HEK293 (cell line): ENCODE data around the gene HARS1.

ENCODE experiments used
- BCL6B ChIP-seq: fragments of 450-650 bp; formaldehyde crosslinking; IDR thresholded peaks from 2 replicates; pipeline ENCODE4 v1.5.1; 2017; ENCODE audit warnings: missing biosample characterization, missing genetic modification characterization
- GFI1B ChIP-seq: fragments of 450-650 bp; formaldehyde crosslinking; IDR thresholded peaks from 2 replicates; pipeline ENCODE4 v1.5.1; 2016; ENCODE audit warnings: missing biosample characterization, missing genetic modification characterization
- HOXA7 ChIP-seq: sonication (generic); formaldehyde crosslinking; IDR thresholded peaks from 2 replicates; pipeline ENCODE4 v1.8.1; 2022; ENCODE audit warnings: missing genetic modification reagents, borderline replicate concordance
- KLF1 ChIP-seq: fragments of 450-650 bp; formaldehyde crosslinking; IDR thresholded peaks from 2 replicates; pipeline ENCODE4 v1.5.1; 2016; ENCODE audit warnings: missing biosample characterization, missing genetic modification characterization
- MEIS1 ChIP-seq: sonication (generic); formaldehyde crosslinking; IDR thresholded peaks from 2 replicates; pipeline ENCODE4 v1.8.1; 2022; ENCODE audit warnings: missing genetic modification reagents, mild to moderate bottlenecking, borderline replicate concordance
- REPIN1 ChIP-seq: fragments of 450-650 bp; formaldehyde crosslinking; IDR thresholded peaks from 2 replicates; pipeline ENCODE4 v1.5.1; 2017; ENCODE audit warnings: missing biosample characterization, missing genetic modification characterization, low read depth
- WT1 ChIP-seq: fragments of 450-650 bp; formaldehyde crosslinking; IDR thresholded peaks from 2 replicates; pipeline ENCODE4 v1.5.1; 2016; ENCODE audit warnings: missing biosample characterization, missing genetic modification characterization
- YY1 ChIP-seq: fragments of 450-650 bp; formaldehyde crosslinking; IDR thresholded peaks from 2 replicates; pipeline ENCODE4 v1.5.1; 2018; ENCODE audit warnings: missing biosample characterization, missing genetic modification characterization
- ZBTB11 ChIP-seq: fragments of 450-650 bp; formaldehyde crosslinking; conservative IDR thresholded peaks from 2 replicates; pipeline ENCODE4 v1.5.1; 2016; ENCODE audit warnings: low read depth, missing biosample characterization, missing genetic modification characterization
- ZBTB48 ChIP-seq: fragments of 450-650 bp; formaldehyde crosslinking; IDR thresholded peaks from 2 replicates; pipeline ENCODE4 v1.5.1; 2016; ENCODE audit warnings: missing biosample characterization, missing genetic modification characterization
- ZBTB49 ChIP-seq: fragments of 450-650 bp; formaldehyde crosslinking; IDR thresholded peaks from 2 replicates; pipeline ENCODE4 v1.5.1; 2016; ENCODE audit warnings: missing biosample characterization, missing genetic modification characterization, low read depth
- ZBTB6 ChIP-seq: fragments of 450-650 bp; formaldehyde crosslinking; IDR thresholded peaks from 2 replicates; pipeline ENCODE4 v1.5.1; 2017; ENCODE audit warnings: missing biosample characterization, missing genetic modification characterization
- ZNF10 ChIP-seq: fragments of 450-650 bp; formaldehyde crosslinking; IDR thresholded peaks from 2 replicates; pipeline ENCODE4 v1.5.1; 2017; ENCODE audit warnings: missing biosample characterization, missing genetic modification characterization
- ZNF114 ChIP-seq: fragments of 450-650 bp; formaldehyde crosslinking; IDR thresholded peaks from 2 replicates; pipeline ENCODE4 v1.5.0; 2017; ENCODE audit warnings: missing biosample characterization, missing genetic modification characterization
- ZNF132 ChIP-seq: fragments of 450-650 bp; formaldehyde crosslinking; IDR thresholded peaks from 2 replicates; pipeline ENCODE4 v1.5.1; 2017; ENCODE audit warnings: missing biosample characterization, missing genetic modification characterization, borderline replicate concordance
- ZNF248 ChIP-seq: fragments of 450-650 bp; formaldehyde crosslinking; IDR thresholded peaks from 2 replicates; pipeline ENCODE4 v1.5.1; 2017; ENCODE audit warnings: missing biosample characterization, missing genetic modification characterization
- ZNF266 ChIP-seq: fragments of 450-650 bp; formaldehyde crosslinking; IDR thresholded peaks from 2 replicates; pipeline ENCODE4 v1.5.1; 2016; ENCODE audit warnings: missing biosample characterization, missing genetic modification characterization, low read depth
- ZNF274 ChIP-seq, 2 experiments: fragments of 200-500 bp in 1 of 2; fragments of 450-650 bp in 1 of 2; sonication (Bioruptor generic) in 1 of 2; formaldehyde crosslinking in 1 of 2; IDR thresholded peaks; 2 replicates each; pipeline versions ENCODE4 v1.5.1 to v1.6.1; 2014 to 2016; ENCODE audit warnings: borderline replicate concordance in 1 of 2, inconsistent platforms in 1 of 2, low read length in 1 of 2, missing biosample characterization in 1 of 2, missing genetic modification characterization in 1 of 2
- ZNF394 ChIP-seq: fragments of 450-650 bp; formaldehyde crosslinking; IDR thresholded peaks from 2 replicates; pipeline ENCODE4 v1.5.1; 2016; ENCODE audit warnings: missing biosample characterization, missing genetic modification characterization, mild to moderate bottlenecking, moderate library complexity, borderline replicate concordance
- ZNF404 ChIP-seq: fragments of 450-650 bp; formaldehyde crosslinking; IDR thresholded peaks from 2 replicates; pipeline ENCODE4 v1.5.1; 2017; ENCODE audit warnings: missing biosample characterization, missing genetic modification characterization
- ZNF416 ChIP-seq: fragments of 450-650 bp; formaldehyde crosslinking; IDR thresholded peaks from 2 replicates; pipeline ENCODE4 v1.5.1; 2016; ENCODE audit warnings: missing biosample characterization, missing genetic modification characterization
- ZNF433 ChIP-seq: fragments of 450-650 bp; formaldehyde crosslinking; IDR thresholded peaks from 2 replicates; pipeline ENCODE4 v1.5.1; 2016; ENCODE audit warnings: missing biosample characterization, missing genetic modification characterization, low read depth
- ZNF555 ChIP-seq: fragments of 450-650 bp; formaldehyde crosslinking; conservative IDR thresholded peaks from 2 replicates; pipeline ENCODE4 v1.5.1; 2017; ENCODE audit warnings: missing biosample characterization, mild to moderate bottlenecking, missing genetic modification characterization, inconsistent platforms
- ZNF626 ChIP-seq: fragments of 450-650 bp; sonication (Bioruptor Pico); formaldehyde crosslinking; IDR thresholded peaks from 2 replicates; pipeline ENCODE4 v1.5.1; 2018; ENCODE audit warnings: missing biosample characterization, missing genetic modification characterization, inconsistent platforms
- ZNF670 ChIP-seq: fragments of 450-650 bp; formaldehyde crosslinking; IDR thresholded peaks from 2 replicates; pipeline ENCODE4 v1.5.1; 2016; ENCODE audit warnings: missing biosample characterization, missing genetic modification characterization, low read depth
- ZNF701 ChIP-seq: fragments of 450-650 bp; formaldehyde crosslinking; IDR thresholded peaks from 2 replicates; pipeline ENCODE4 v1.5.1; 2016; ENCODE audit warnings: missing biosample characterization, missing genetic modification characterization
- ZNF747 ChIP-seq: fragments of 450-650 bp; formaldehyde crosslinking; IDR thresholded peaks from 2 replicates; pipeline ENCODE4 v1.5.1; 2016; ENCODE audit warnings: missing biosample characterization, missing genetic modification characterization
- ZNF777 ChIP-seq: fragments of 450-650 bp; formaldehyde crosslinking; IDR thresholded peaks from 2 replicates; pipeline ENCODE4 v1.5.1; 2017; ENCODE audit warnings: missing biosample characterization, missing genetic modification characterization, borderline replicate concordance
- ZSCAN4 ChIP-seq: fragments of 450-650 bp; formaldehyde crosslinking; IDR thresholded peaks from 2 replicates; pipeline ENCODE4 v1.5.1; 2017; ENCODE audit warnings: missing biosample characterization, missing genetic modification characterization
- ZXDB ChIP-seq: fragments of 450-650 bp; formaldehyde crosslinking; IDR thresholded peaks from 2 replicates; pipeline ENCODE4 v1.5.1; 2016; ENCODE audit warnings: missing biosample characterization, missing genetic modification characterization

The HARS1 gene

GRCh38 chr5:140664359-140665119, 26.6 kb downstream of the HARS1 start, which contains the start of gene WDR55 (continued):
- TF ChIP-seq KLF1 (tag by site-specific recombination), result peak; percentile 63
- TF ChIP-seq ZNF248 (tag by site-specific recombination), result no peak
- TF ChIP-seq ZNF132, result no peak
- TF ChIP-seq ZNF670 (tag by site-specific recombination), result no peak
- 0 out of 2 replicates have a peak, but pooled peaks have one; percentile 11 for TF ChIP-seq GFI1B
- TF ChIP-seq ZNF114, result no peak
- peak; percentile 62; the same call in 1 of the 2 replicates for TF ChIP-seq ZXDB (tag by site-specific recombination)
- peak; percentile 16; the same call in 1 of the 2 replicates for TF ChIP-seq YY1 (tag by site-specific recombination)
- no peak for TF ChIP-seq WT1 (tag by site-specific recombination)
- TF ChIP-seq ZBTB49, result no peak
- 0 out of 2 replicates have a peak, but pooled peaks have one; percentile 11 for TF ChIP-seq ZBTB6 (tag by site-specific recombination)
- TF ChIP-seq ZSCAN4 (tag by site-specific recombination), result 0 out of 2 replicates have a peak, but pooled peaks have one; percentile 24
- no peak for TF ChIP-seq ZNF747 (tag by site-specific recombination)
- TF ChIP-seq ZNF394, result peak; percentile 94
- TF ChIP-seq ZNF266, result no peak
- TF ChIP-seq ZNF416 (tag by site-specific recombination), result no peak
- no peak for TF ChIP-seq MEIS1 (CRISPR knock-in tag)
- no peak for TF ChIP-seq ZNF555 (tag by site-specific recombination)
- TF ChIP-seq REPIN1 (tag by site-specific recombination), result no peak
- peak; percentile 98 for TF ChIP-seq ZBTB11 (tag by site-specific recombination)
- TF ChIP-seq ZNF701 (tag by site-specific recombination), result no peak
- TF ChIP-seq ZNF10 (tag by site-specific recombination), result peak; percentile 93
- no peak for TF ChIP-seq ZNF626 (tag by site-specific recombination)
- no peak for TF ChIP-seq ZBTB48 (tag by site-specific recombination)
- no peak for TF ChIP-seq ZNF274 (IDR thresholded peaks at IDR 0.05; ENCODE audit: low read length)
- no peak for TF ChIP-seq ZNF274 (tag by site-specific recombination; IDR thresholded peaks at IDR 0.05; ENCODE audit: borderline replicate concordance)
- no peak for TF ChIP-seq ZNF433 (tag by site-specific recombination)
- no peak for TF ChIP-seq HOXA7
- no peak for TF ChIP-seq BCL6B (tag by site-specific recombination)
- peak; percentile 32; the same call in 1 of the 2 replicates for TF ChIP-seq ZNF777 (tag by site-specific recombination)
- no peak for TF ChIP-seq ZNF404 (tag by site-specific recombination)
